PFSK-1 (cell line): ENCODE measurements around the gene RPP25.

Experiments used
- FOXP2 ChIP-seq: optimal IDR thresholded peaks from 2 replicates; pipeline ENCODE3; 2011; ENCODE audit warnings: borderline replicate concordance, control low read depth, inconsistent platforms; ENCODE audit not compliant: insufficient read depth; ENCODE audit errors: extremely low read length, extremely low read depth
- POLR2AphosphoS5 ChIP-seq: IDR thresholded peaks from 2 replicates; pipeline ENCODE4 v1.6.1; 2012; ENCODE audit warnings: low read depth, mild to moderate bottlenecking, control low read depth, low read length, moderate library complexity
- REST ChIP-seq, 2 experiments: IDR thresholded peaks; 2 replicates each; pipeline versions ENCODE4 v1.6.1 to v1.8.0; 2011 to 2012; ENCODE audit warnings: low read depth in 2 of 2, low read length in 2 of 2, control low read depth in 1 of 2, inconsistent platforms in 1 of 2, mild to moderate bottlenecking in 1 of 2, moderate library complexity in 1 of 2; ENCODE audit not compliant: insufficient read depth in 1 of 2
- SIN3A ChIP-seq: IDR thresholded peaks from 2 replicates; pipeline ENCODE4 v1.6.1; 2012; ENCODE audit warnings: mild to moderate bottlenecking, low read length, moderate library complexity, borderline replicate concordance; ENCODE audit not compliant: insufficient read depth
- TAF1 ChIP-seq: IDR thresholded peaks from 2 replicates; pipeline ENCODE4 v1.6.1; 2012; ENCODE audit warnings: low read length, control low read depth, borderline replicate concordance; ENCODE audit not compliant: insufficient read depth

The RPP25 gene

GRCh38 chr15:74963213-74963612 lies 6.6 kb upstream of the RPP25 start:
- TF ChIP-seq TAF1 (no peak), SIN3A (no peak), POLR2AphosphoS5 (no peak), REST (IDR thresholded peaks at IDR 0.05; ENCODE audit: insufficient read depth in 1 of 2, low read depth in 2 of 2, low read length in 2 of 2) (no peak), FOXP2 (no peak)

GRCh38 chr15:74962671-74963070 lies 6.1 kb upstream of the RPP25 start:
- TF ChIP-seq TAF1 = no peak
- TF ChIP-seq SIN3A = no peak
- TF ChIP-seq REST (IDR thresholded peaks at IDR 0.05; ENCODE audit: insufficient read depth in 1 of 2, low read depth in 2 of 2, low read length in 2 of 2) = no peak
- no peak for TF ChIP-seq FOXP2
- TF ChIP-seq POLR2AphosphoS5 = no peak

- TF ChIP-seq FOXP2 (no peak), SIN3A (no peak), POLR2AphosphoS5 (no peak), REST (IDR thresholded peaks at IDR 0.05; ENCODE audit: insufficient read depth in 1 of 2, low read depth in 2 of 2, low read length in 2 of 2) (no peak), TAF1 (no peak)
Measured at GRCh38 chr15:74962219-74962618, 5.6 kb upstream of the RPP25 start.

GRCh38 chr15:74961616-74962015 lies 5.0 kb upstream of the RPP25 start:
- peak in 1 of 2 experiments; percentile 63; a peak in 2 of 4 replicates for TF ChIP-seq REST (IDR thresholded peaks at IDR 0.05; ENCODE audit: insufficient read depth in 1 of 2, low read depth in 2 of 2, low read length in 2 of 2)
- 0 out of 2 replicates have a peak, but pooled peaks have one; percentile 36 for TF ChIP-seq SIN3A
- TF ChIP-seq TAF1 = no peak
- no peak for TF ChIP-seq FOXP2
- TF ChIP-seq POLR2AphosphoS5 = 0 out of 2 replicates have a peak, but pooled peaks have one; percentile 29

- TF ChIP-seq FOXP2 (no peak), TAF1 (no peak), SIN3A (no peak), REST (IDR thresholded peaks at IDR 0.05; ENCODE audit: insufficient read depth in 1 of 2, low read depth in 2 of 2, low read length in 2 of 2) (no peak), POLR2AphosphoS5 (no peak)
Measured at GRCh38 chr15:74960995-74961588, 4.5 kb upstream of the RPP25 start.
